Stimulated activated CD8-positive, alpha-beta memory T cell treated with anti-CD3 and anti-CD28 coated beads, Interleukin-12 subunit alpha, Interleukin-12 subunit beta, amount 100 ng/mL, for 4 hours (primary cell): Measurements from ENCODE around the gene RNF31.
"Not testable (repeated sequence)": the region's sequence is repeated elsewhere in the genome, so short reads cannot be mapped to it uniquely, and the experiment has no call there.

Experiments
- DNase-seq: peaks from one replicate; pipeline ENCODE4 v3.0.0-alpha.2; 2020; ENCODE audit warnings: low read depth

Gene RNF31

DNA sequence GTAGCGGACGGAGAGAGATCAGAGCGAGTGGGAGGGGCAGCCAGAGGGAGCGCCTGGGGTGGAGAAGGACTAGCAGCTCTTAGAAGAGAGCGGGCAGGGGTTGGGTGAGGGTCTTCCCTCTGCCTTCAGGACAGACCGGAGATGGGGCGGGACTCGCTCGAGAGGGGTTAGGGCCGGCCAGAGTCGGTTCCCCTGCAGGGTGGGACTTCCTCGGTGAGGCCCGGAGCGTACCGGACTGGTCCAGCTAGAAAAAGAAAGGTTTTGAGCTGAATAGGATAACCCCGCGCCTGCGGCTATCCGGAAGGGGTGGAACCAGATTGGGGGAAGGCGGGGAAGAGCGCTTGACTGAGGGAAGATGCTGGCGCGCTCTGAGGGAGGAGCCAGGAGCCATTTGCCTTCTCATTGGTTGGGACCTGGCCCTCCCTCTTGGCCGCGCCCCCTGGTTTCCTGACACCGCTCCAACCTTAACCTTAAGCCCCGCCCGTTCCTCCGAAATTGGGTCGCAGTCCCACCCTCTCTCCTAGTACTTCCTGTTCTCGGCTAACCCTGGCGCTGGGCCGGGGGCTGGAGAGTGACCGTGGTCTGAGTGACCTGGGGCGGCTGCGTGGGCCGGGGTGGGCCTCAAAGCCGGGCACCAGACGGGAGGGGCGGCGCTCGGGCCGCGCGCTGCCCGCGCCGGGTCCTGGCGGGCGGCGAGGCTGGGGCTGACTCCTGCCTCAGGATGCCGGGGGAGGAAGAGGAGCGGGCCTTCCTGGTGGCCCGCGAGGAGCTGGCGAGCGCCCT is at the start of gene RNF31:
Gene RNF31 (plus strand): TSS at position 521 of the 783 bp plus-strand sequence. CDS start 201 bp downstream, at position 722.
- DNase-seq = peak; percentile 94

GRCh38 chr14:24098229-24098926 is 48.9 kb upstream of the RNF31 start:
- DNase-seq = no peak

- DNase-seq = no peak
These were observed 48.1 kb upstream of the RNF31 start for GRCh38 chr14:24098927-24099813.

- no peak for DNase-seq
These were observed 46.9 kb upstream of the RNF31 start for GRCh38 chr14:24100197-24100981.

- no peak for DNase-seq
These were observed 46.3 kb upstream of the RNF31 start for GRCh38 chr14:24100982-24101494.

DNA sequence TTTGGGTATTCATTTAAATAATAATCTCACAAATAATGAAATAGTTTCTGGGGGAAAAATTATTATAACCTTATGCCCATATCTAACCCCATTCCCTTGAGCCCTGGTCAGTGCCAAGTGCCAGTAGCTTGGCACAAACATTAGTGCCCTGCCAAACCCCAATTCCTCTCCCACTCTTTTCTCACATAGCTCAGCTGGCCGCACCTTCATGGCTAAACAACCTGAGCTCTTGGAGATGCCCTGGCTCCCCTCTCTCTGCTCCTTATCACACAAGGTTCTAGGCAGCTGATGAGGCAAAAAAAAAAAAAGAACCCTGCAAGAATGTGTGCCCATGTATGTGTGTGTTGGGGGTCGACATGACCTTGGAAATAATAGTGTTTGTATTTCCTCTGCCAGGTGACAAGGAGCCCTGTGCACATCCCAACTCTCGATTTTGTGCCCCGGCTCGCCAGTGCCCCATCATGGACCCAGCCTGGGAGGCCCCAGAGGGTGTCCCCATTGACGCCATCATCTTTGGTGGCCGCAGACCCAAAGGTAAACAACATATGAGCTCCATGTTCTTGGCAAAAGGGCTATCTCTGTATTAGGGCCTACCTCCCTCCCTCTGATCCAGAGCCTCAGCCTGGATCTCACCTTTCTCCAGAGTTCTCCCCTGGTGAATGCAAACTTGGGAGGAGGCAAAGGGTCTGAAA is 44.8 kb upstream of the RNF31 start:
- DNase-seq = no peak

DNA sequence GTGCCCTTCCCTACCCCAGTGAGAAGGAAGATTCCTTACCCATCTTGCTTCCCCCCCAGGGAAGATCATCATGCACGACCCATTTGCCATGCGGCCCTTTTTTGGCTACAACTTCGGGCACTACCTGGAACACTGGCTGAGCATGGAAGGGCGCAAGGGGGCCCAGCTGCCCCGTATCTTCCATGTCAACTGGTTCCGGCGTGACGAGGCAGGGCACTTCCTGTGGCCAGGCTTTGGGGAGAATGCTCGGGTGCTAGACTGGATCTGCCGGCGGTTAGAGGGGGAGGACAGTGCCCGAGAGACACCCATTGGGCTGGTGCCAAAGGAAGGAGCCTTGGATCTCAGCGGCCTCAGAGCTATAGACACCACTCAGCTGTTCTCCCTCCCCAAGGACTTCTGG is 43.8 kb upstream of the RNF31 start:
- DNase-seq = no peak

DNA sequence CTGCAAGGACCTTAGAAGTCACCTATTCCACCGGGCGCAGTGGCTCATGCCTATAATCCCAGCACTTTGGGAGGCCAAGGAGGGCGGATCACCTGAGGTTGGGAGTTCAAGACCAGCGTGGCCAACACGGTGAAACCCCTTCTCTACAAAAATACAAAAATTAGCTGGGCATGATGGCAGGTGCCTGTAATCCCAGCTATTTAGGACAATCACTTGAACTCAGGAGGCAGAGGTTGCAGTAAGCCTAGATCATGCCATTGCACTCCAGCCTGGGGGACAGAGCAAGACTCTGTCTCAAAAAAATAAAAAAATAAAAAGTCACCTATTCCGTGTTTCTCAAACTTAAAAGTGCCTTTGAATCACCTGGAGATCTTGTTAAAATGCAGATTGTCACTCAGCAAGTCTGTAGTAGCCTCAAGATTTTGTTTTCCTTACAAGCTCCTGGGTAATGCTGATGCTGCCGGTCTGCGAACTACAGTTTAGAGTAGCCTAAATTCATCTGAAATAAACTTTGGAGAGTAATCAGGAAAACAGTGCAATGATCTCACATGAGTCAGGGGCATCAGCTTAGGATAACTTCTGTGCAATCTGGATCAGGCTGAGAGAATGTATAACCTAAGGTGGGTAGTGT is 41.6 kb upstream of the RNF31 start:
- not testable (repeated sequence) for DNase-seq

- no peak for DNase-seq
These were observed 40.5 kb upstream of the RNF31 start for GRCh38 chr14:24106672-24107271.

DNA sequence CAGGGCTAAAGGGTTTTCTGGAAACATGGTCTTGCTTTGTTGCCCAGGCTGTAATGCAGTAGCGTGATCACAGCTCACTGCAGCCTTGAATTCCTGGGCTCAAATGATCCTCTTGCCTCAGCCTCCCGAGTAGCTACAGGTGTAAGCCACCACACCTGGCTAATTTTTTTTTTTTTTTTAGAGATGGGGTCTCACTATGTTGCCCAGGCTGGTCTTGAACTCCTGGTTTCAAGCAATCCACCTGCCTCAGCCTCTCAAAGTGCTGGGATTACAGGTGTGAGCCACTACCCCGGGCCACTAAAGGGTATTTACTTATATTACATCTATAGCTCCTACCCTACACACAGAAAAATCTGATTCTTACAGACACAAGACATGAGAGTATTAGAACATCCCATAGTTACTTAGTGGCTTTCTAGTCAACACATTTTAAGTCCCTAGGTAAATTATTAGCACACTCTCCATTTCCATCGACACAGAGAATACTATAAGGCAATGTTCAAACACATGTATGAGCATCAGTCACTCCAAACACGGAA is 38.9 kb upstream of the RNF31 start:
- no peak for DNase-seq

DNA sequence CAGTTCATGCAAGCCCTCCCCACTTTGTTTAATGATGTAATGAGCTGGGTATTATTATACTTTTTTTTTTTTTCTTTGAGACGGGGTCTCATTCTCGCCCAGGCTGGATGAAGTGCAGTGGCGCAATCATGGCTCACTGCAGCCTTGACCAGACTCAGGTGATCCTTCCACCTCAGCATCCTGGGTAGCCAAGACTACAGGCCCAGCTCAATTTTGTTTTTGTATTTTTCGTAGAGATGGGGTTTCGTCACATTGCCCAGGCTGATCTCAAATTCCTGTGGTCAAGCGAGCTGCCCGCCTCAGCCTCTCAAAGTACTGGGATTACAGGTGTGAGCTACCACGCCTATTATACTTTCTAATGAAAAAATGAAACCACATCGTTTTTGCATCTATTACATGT is 37.2 kb upstream of the RNF31 start:
- no peak for DNase-seq

- DNase-seq = no peak
These were observed 36.8 kb upstream of the RNF31 start for GRCh38 chr14:24110523-24110922.

DNA sequence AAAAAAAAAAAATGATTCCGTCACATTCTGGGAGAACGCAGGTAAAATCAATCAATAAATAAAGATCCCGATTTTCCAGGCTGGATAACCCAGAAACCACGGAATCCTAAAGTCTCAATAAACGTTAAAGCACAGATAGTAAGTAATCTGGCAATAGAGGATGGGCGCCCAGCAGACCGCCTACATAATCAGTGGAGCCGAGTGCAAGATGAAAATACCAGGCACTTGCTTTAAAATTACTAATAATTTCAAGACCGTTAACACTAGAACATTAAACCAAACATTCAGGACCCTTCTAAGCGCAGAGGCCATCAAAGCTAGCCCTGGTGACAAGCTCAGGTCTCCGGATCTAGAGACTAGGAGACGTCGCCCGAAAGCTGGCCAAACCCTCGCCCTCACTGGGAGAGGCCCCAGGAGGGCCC is 33.9 kb upstream of the RNF31 start:
- no peak for DNase-seq

DNA sequence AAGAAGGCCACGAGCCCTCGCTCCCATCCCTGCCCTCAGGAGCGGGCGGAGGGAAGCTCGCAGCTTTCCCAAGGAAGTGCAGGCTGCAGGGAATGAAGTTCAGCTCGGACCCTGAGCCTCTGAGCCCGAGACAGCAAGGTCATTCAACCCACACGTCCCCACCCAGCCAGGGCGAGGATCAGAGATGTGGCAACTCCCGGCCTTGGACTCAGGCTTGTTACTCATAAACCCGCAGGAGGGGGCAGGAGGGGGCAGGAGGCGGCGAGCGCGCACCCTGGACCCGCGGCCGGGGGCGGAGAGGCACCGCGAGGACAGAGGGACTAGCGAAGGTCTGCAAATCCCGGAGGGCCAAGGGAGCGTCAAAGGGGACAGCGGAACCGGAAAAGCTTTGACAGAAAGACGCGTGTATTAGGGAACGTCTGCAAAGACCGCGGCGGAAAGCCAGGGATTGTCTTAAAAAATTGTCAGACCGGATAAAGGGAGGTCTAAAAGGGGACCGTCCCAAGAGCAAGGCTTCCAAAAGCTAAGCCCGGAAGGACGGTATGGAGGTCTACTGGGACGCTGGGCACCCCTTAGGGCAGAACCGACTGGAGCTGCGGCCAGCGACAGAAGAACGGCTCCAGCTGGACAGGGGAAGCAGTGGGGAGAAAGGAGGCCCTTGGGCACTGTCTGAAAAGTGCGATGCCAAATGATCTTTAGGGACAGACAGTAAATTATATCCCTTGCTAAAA is 33.3 kb upstream of the RNF31 start:
- DNase-seq = peak; percentile 58

- peak; percentile 97 for DNase-seq
These were observed 32.5 kb upstream of the RNF31 start, which contains the start of the genes DCAF11 and NRL for GRCh38 chr14:24114532-24115421. DCAF11 (plus strand) TSS chr14:24114777; CDS start chr14:24115595, 818 bp downstream. NRL (minus strand) TSS chr14:24114949; CDS start chr14:24082848, 32,101 bp downstream.

DNA sequence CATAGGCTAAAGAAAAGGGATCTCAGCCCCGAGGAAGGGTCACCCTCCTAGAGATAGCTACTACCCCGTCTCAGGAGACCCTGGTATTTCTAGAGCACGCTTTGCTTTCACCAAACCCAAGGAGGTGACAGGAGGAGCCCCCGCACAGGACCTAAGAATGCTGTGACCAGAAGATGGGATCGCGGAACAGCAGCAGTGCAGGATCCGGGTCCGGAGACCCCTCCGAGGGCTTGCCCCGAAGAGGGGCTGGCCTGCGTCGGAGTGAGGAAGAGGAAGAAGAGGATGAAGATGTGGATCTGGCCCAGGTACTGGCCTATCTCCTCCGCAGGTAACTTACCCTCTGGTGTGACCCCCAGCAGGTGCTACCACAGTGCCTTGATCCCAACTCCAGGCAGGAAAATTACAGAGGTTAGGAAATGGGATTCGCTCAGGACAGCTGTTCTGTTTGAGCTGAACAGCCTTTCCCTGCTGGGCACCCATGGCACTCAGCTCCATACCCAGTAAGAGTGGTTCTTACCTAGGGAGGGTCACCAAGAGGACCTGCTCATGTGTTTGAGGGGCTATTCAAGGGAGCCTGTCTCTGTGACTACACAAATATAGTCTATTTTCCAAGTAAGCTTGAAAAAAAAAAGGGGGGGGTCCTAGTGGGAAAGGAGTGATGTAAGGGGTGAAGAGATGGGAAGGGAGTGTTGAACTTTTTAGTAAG is 31.7 kb upstream of the RNF31 start:
- DNase-seq = no peak
